CD4-positive, alpha-beta T cell (primary cell): Measurements from ENCODE around the gene RAD51B. TPM values are rescaled to one million over a fixed set of nuclear protein-coding genes. Genes with fewer than 3 reads are reported as not detected.

Experiments
- ATAC-seq: fragments of 200-7000 bp; cut with Tn5 transposase; one replicate; pipeline ENCODE4 v1.10.0; 2022; ENCODE audit warnings: mild to moderate bottlenecking; ENCODE audit not compliant: poor library complexity
- CTCF ChIA-PET: fragments of 350-600 bp; sonication (Branson Sonifier 250); formaldehyde crosslinking; loops from one replicate; lab custom pipeline; 2021; ENCODE audit warnings: antibody characterized with exemption, inconsistent platforms; lab: Charles Lee
- POLR2A ChIA-PET: fragments of 350-600 bp; sonication (Branson Sonifier 250); formaldehyde crosslinking; loops from one replicate; lab custom pipeline; 2021; ENCODE audit warnings: antibody characterized with exemption, inconsistent platforms; lab: Charles Lee
- DNase-seq, 14 experiments: peaks; one replicate each; pipeline ENCODE4 v3.0.0-alpha.2; 2013 to 2020; ENCODE audit warnings: mixed read lengths in 2 of 14
- H3K27ac ChIP-seq, 2 donors: one replicate each; pipeline versions ENCODE4 v1.5.1 to v1.7.0; 2013; ENCODE audit warnings: low read length in 2 of 2, low read depth in 1 of 2, mild to moderate bottlenecking in 1 of 2
- H3K27me3 ChIP-seq, 2 experiments: 1 replicate in 1 of 2; 2 replicates in 1 of 2; pipeline versions ENCODE4 v1.6.1 to v1.7.0; 2013; ENCODE audit warnings: low read length in 2 of 2, control low read depth in 1 of 2, mild to moderate bottlenecking in 1 of 2, moderate library complexity in 1 of 2; ENCODE audit not compliant: insufficient read depth in 2 of 2, control insufficient read depth in 1 of 2
- H3K36me3 ChIP-seq: one replicate; pipeline ENCODE4 v1.6.1; 2013; ENCODE audit warnings: low read length, control low read depth; ENCODE audit not compliant: insufficient read depth
- H3K4me1 ChIP-seq: one replicate; pipeline ENCODE4 v1.6.1; 2013; ENCODE audit warnings: low read length, control low read depth; ENCODE audit not compliant: insufficient read depth
- H3K4me3 ChIP-seq: one replicate; pipeline ENCODE4 v1.5.1; 2013; ENCODE audit warnings: mild to moderate bottlenecking, low read length, moderate library complexity
- H3K9me3 ChIP-seq, 2 experiments: 1 replicate in 1 of 2; 2 replicates in 1 of 2; pipeline versions ENCODE4 v1.6.1 to v1.7.0; 2013; ENCODE audit warnings: low read length in 2 of 2, mild to moderate bottlenecking in 2 of 2, control low read depth in 1 of 2, moderate library complexity in 1 of 2; ENCODE audit not compliant: control insufficient read depth in 1 of 2, insufficient read depth in 1 of 2
- H3K27ac Mint-ChIP-seq: one replicate; pipeline ENCODE4 v1.8.0; 2020; ENCODE audit warnings: mixed read lengths
- H3K27me3 Mint-ChIP-seq: one replicate; pipeline ENCODE4 v1.8.0; 2021; ENCODE audit warnings: mixed read lengths
- H3K36me3 Mint-ChIP-seq: one replicate; pipeline ENCODE4 v1.8.0; 2021; ENCODE audit warnings: low read depth, mixed read lengths
- H3K4me1 Mint-ChIP-seq: one replicate; pipeline ENCODE4 v1.8.0; 2021; ENCODE audit warnings: low read depth, mixed read lengths
- H3K4me3 Mint-ChIP-seq: one replicate; pipeline ENCODE4 v1.8.0; 2020; ENCODE audit warnings: mild to moderate bottlenecking, mixed read lengths
- H3K9me3 Mint-ChIP-seq: one replicate; pipeline ENCODE4 v1.8.0; 2020; ENCODE audit warnings: mixed read lengths
- CTCF ChIP-seq: fragments of 200-600 bp; IDR thresholded peaks from one replicate; pipeline ENCODE4 v1.8.0; 2022; ENCODE audit warnings: antibody characterized with exemption, mild to moderate bottlenecking
- intact Hi-C, 2 experiments: fragments of 100-400 bp; cut with DNase I in 1 of 2; cut with micrococcal nuclease in 1 of 2; formaldehyde crosslinking; loops; one replicate each; pipeline versions ENCODE4 v1.15.1 to v1.9.0; 2023 to 2025; cut with DNase I, micrococcal nuclease
- total RNA-seq, 174 experiments: library from RNA in 2 of 174; stranded (reverse) in 2 of 174; gene quantifications; one replicate each; pipeline ENCODE4 v1.2.3 and lab custom pipeline; 2021 to 2026

Gene RAD51B
- total RNA-seq, 2 experiments from 2014 or later = 18.4 to 20.0 TPM

GRCh38 chr14:68520637-68521556 is 701.3 kb downstream of the RAD51B start:
- no peak overlapping the region for H3K27ac Mint-ChIP-seq
- ChIA-PET POLR2A (interaction anchor here (0.6 to 4.6 kb wide), 7 partner anchors 11 to 275 kb away, joined by 3 to 38 read pairs (median 4); no protein-coding TSS in a partner anchor), CTCF (no interaction called here)
- no peaks in the 10 kb centered on the region for H3K27me3 ChIP-seq
- H3K36me3 Mint-ChIP-seq = no peaks in the 10 kb centered on the region
- H3K4me3 Mint-ChIP-seq = no peak overlapping the region
- DNase-seq = no peak
- H3K4me3 ChIP-seq = no peak overlapping the region
- H3K36me3 ChIP-seq = no peaks in the 10 kb centered on the region
- no peaks in the 10 kb centered on the region for H3K27me3 Mint-ChIP-seq
- no peak for TF ChIP-seq CTCF
- no peaks in the 10 kb centered on the region for H3K9me3 Mint-ChIP-seq
- intact Hi-C loops = no loop called here
- ATAC-seq = no peak
- peaks cover 39% of the 10 kb centered on the region for H3K4me1 Mint-ChIP-seq
- H3K9me3 ChIP-seq = no peaks in the 10 kb centered on the region
- H3K27ac ChIP-seq = no peak overlapping the region
- H3K4me1 ChIP-seq = peaks cover 5% of the 10 kb centered on the region

GRCh38 chr14:68521557-68521901 is 702.0 kb downstream of the RAD51B start:
- intact Hi-C loops = no loop called here
- H3K9me3 Mint-ChIP-seq = no peaks in the 10 kb centered on the region
- Histone ChIP-seq H3K36me3 (no peaks in the 10 kb centered on the region), H3K27ac (no peak overlapping the region), H3K9me3 (no peaks in the 10 kb centered on the region), H3K4me3 (no peak overlapping the region), H3K27me3 (no peaks in the 10 kb centered on the region), H3K4me1 (peaks cover 5% of the 10 kb centered on the region)
- DNase-seq (no peak), ATAC-seq (no peak)
- H3K27ac Mint-ChIP-seq = no peak overlapping the region
- POLR2A ChIA-PET = interaction anchor here (1.5 to 1.6 kb wide), 2 partner anchors 14 to 38 kb away, joined by 4 to 9 read pairs; no protein-coding TSS in a partner anchor
- peaks cover 39% of the 10 kb centered on the region for H3K4me1 Mint-ChIP-seq
- no peaks in the 10 kb centered on the region for H3K27me3 Mint-ChIP-seq
- no peak for TF ChIP-seq CTCF
- CTCF ChIA-PET = no interaction called here
- no peaks in the 10 kb centered on the region for H3K36me3 Mint-ChIP-seq
- no peak overlapping the region for H3K4me3 Mint-ChIP-seq

GRCh38 chr14:68521961-68522509 is 702.5 kb downstream of the RAD51B start:
- H3K9me3 ChIP-seq = no peaks in the 10 kb centered on the region
- Mint-ChIP-seq H3K36me3 (no peaks in the 10 kb centered on the region), H3K9me3 (no peaks in the 10 kb centered on the region), H3K27me3 (no peaks in the 10 kb centered on the region), H3K27ac (no peak overlapping the region), H3K4me3 (no peak overlapping the region), H3K4me1 (peaks cover 36% of the 10 kb centered on the region)
- no peak overlapping the region for H3K27ac ChIP-seq
- no peak for DNase-seq
- ChIA-PET CTCF (interaction anchor here (1.1 kb wide), 1 partner anchor 32 kb away, joined by 3 read pairs; no protein-coding TSS in a partner anchor), POLR2A (interaction anchor here (1.5 to 1.6 kb wide), 2 partner anchors 15 to 38 kb away, joined by 4 to 9 read pairs; no protein-coding TSS in a partner anchor)
- no peak for TF ChIP-seq CTCF
- intact Hi-C loops = no loop called here
- ATAC-seq = no peak
- no peak overlapping the region for H3K4me3 ChIP-seq
- no peaks in the 10 kb centered on the region for H3K36me3 ChIP-seq
- no peaks in the 10 kb centered on the region for H3K27me3 ChIP-seq
- peaks cover 5% of the 10 kb centered on the region for H3K4me1 ChIP-seq
